GM12872 (cell line): Measurements from ENCODE around the gene FRMD4B.

ENCODE experiments used
- TF ChIP-seq, protein P1 (sequence below): IDR thresholded peaks from 3 replicates; pipeline ENCODE4 v1.5.1; 2011; ENCODE audit warnings: low read depth, mild to moderate bottlenecking, low read length, moderate library complexity; ENCODE audit not compliant: insufficient read depth

Gene FRMD4B

DNA sequence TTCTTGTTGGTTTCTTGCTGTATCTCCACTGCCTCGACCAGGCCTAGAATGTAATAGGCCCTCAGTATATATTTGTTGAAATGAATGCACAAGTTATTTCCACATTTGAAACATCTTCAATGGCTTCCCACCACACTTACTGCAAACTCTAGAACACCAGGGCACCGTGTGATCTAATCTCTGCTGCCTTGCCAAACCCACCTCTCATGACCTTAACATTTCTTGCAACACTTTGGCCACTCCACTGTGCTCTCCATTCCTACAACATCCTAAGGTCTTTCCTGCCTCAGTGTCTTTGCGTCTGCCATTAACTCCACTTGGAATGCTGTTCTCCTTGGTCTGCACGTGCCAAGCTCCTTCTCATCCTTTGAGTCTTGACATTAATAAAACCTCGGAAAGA lies 14.1 kb downstream of the FRMD4B start:
- TF ChIP-seq, protein P1, sequence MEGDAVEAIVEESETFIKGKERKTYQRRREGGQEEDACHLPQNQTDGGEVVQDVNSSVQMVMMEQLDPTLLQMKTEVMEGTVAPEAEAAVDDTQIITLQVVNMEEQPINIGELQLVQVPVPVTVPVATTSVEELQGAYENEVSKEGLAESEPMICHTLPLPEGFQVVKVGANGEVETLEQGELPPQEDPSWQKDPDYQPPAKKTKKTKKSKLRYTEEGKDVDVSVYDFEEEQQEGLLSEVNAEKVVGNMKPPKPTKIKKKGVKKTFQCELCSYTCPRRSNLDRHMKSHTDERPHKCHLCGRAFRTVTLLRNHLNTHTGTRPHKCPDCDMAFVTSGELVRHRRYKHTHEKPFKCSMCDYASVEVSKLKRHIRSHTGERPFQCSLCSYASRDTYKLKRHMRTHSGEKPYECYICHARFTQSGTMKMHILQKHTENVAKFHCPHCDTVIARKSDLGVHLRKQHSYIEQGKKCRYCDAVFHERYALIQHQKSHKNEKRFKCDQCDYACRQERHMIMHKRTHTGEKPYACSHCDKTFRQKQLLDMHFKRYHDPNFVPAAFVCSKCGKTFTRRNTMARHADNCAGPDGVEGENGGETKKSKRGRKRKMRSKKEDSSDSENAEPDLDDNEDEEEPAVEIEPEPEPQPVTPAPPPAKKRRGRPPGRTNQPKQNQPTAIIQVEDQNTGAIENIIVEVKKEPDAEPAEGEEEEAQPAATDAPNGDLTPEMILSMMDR, result no peak

DNA sequence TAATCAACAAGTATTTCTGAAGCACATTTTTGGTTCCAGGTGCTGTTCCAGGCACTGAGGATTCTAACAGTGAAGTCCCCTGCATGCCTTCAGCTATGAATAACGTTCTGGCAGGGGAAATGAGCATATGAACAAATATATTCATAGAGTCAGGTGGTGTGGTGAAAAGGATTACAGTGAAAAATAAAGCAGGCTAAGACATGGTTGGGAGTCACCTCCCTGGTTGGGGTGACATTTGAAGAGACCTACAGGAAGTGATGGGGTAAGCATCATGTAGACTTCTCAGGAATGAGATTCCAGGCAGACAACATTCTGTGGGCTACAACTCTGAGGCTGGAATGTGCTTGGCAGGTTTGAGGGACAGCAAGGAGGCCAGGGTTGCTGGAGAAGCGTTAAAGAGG lies 15.0 kb downstream of the FRMD4B start:
- TF ChIP-seq, protein P1, result no peak

DNA sequence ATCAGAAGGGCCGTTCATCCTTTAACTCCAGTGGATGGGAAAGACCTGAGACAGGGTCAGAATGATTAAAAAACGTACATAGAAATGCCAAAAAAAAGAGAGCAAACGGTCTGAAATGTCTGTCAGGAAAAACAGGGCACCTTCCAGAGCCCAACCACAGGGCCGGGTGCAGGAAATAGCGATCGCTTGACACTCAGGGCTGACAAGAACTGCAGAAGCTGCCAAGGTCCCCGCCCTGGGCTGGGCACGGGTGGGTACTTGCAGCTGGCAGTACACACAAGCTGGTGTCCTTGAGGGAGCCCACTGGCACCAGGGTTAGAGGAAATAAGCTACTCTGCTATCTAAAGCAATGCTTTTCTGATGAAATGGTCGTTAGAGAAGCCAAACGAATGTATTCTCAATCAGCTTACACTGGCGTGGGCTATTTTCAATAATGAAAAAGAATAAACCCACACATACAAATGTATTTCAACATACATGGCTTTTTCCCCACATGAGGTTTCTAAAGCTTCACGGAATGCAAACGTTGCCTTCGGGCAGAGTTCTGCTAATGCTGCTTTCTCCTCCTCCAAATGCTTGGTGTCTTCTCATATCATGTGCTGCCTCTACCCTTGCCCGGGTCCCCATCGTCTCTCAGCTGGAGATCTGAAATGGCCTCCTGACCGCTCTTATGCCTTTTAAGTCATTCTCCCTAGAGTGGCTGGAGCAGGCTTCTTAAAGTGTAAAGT lies 15.6 kb downstream of the FRMD4B start:
- TF ChIP-seq, protein P1, result no peak

DNA sequence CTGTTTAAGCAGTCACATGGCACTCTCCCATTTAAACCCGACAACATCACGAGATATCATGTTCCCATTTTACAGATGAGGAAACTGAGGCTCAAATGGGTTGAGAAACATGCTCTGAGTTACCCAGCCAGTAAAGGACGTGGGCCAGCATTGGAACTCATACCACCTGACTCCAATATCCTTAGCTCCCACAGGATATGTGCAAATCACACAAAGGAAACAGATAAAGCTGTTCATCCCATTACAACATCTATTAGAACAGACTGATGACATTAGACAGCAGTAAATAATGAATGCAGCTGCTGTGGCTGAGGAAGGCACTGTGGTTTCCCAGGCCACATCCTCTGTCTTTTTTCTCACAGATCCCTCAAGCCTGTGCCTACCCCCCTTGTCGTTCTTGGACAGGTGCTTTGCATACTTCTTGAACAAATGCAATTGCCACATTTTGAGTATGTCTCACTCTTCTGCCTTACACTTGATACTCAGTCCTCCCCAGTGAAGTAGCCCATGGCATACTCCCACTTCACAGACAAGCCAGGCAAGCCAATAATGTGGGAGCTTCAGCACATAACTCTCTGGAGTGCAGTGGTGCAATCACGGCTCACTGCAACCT lies 17.7 kb downstream of the FRMD4B start:
- TF ChIP-seq, protein P1, result no peak

DNA sequence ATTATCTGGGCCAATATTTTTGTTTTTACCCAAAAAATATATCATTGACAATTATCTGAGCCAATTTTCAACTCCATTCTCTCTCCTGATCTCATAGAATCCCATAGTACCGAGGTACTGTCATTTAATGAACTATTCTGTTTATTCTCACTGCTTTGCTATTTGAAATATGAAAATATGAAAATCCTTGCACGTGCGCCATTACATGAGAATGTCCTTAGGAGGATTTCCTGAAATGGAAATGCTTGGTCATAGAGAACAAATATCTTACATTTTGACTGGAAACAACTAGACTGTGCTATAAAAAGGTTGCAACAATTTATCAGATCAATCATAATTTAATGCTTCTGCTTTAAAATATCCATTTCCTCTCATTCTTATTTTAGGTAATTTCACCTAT lies 18.3 kb downstream of the FRMD4B start:
- TF ChIP-seq, protein P1, result no peak

DNA sequence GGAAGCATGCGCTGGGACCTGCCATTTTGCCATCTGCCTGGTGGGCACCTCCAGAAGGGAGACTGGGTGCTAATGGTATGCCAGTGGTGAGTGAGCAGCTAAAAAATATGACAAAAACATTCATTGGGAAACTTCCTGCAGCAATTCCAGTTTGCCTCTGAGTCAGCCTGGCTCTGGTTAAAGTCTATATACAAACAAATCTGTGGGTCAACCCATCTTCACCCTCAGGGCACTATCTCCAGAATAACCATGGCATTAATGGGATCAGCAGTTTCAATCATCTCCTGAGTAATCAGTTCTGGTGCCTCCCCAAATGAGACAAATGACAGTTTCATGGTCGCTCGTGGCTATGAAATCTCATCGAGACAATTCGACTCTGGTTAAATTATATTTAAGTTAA lies 21.5 kb downstream of the FRMD4B start:
- TF ChIP-seq, protein P1, result no peak

DNA sequence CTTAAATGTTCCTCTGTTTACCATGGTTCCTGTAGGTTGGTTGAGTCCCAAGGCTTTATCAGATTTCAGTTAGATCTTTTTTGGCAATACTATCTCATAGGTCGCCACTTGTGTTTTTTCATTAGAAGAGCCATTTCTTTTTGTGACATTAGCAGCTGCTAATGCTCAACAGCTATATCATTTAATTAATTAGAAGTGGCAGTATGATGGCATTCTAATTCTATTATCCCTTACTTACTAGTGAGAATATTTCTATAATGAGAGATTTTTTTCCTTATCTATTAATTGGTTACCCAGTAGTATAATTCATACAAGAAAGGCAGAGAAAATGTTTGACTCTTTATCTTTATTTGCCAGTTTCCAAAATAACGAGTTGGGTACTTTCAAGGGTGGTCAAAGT lies 25.2 kb downstream of the FRMD4B start:
- TF ChIP-seq, protein P1, result no peak
